ENCODE data around the gene OOEP. TPM values are rescaled to one million over a fixed set of nuclear protein-coding genes. Genes with fewer than 3 reads are reported as not detected.

The OOEP gene
- total and polyA plus RNA-seq, 4 donors: 0.16 to 0.98 (median 0.37) TPM; not detected in 1

DNA sequence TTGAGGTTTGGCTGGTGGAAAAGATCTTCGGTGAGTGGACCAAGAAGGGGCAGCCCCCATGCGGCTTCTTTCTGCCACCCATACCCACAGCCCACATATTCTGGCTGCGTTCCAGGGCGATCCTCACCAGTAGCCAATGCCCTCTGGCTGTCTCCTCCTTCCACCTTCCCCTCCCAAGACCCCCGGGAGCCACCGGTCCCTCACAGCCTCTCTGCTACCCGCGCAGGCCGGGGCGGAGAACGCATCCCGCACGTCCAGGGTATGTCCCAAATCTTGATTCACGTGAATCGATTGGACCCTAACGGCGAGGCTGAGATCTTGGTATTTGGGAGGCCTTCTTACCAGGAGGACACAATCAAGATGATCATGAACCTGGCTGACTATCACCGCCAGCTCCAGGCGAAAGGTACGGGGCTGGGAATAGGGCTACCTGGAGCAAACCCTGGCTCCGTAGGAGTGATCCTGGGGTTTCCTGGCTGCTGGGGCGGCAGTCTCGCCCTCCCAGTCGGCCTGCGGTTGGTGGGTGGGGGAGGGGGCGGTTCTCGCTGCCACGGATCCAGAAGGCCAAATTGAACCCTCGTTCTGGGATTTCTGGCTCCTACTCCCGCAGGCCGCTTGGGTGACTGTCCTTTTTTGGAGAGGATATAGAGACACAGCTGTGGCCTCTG lies 6.7 kb downstream of the OOEP start:
- WGBS, 2 donors: 92 to 96% methylated on average over 29 to 31 of the region's 31 CpGs
- Histone ChIP-seq H3K9me3 (ENCODE audit: control insufficient read depth in 4 of 4, insufficient read depth in 3 of 4, low read length in 3 of 4) (no peaks in the 10 kb centered on the region), H3K27ac (ENCODE audit: low read depth in 1 of 2, low read length in 1 of 2) (no peak overlapping the region), H3K9ac (ENCODE audit: insufficient read depth in 1 of 2, low read length in 2 of 2) (no peak overlapping the region), H3K4me1 (ENCODE audit: control insufficient read depth in 5 of 5, insufficient read depth in 5 of 5, low read length in 5 of 5) (no peaks in the 10 kb centered on the region), H3K27me3 (ENCODE audit: control insufficient read depth in 3 of 3, insufficient read depth in 3 of 3, low read length in 2 of 3) (no peaks in the 10 kb centered on the region), H3K36me3 (ENCODE audit: control insufficient read depth in 4 of 4, insufficient read depth in 4 of 4, low read length in 4 of 4) (no peaks in the 10 kb centered on the region), H3K4me3 (no peak overlapping the region)
- TF ChIP-seq, protein P1, sequence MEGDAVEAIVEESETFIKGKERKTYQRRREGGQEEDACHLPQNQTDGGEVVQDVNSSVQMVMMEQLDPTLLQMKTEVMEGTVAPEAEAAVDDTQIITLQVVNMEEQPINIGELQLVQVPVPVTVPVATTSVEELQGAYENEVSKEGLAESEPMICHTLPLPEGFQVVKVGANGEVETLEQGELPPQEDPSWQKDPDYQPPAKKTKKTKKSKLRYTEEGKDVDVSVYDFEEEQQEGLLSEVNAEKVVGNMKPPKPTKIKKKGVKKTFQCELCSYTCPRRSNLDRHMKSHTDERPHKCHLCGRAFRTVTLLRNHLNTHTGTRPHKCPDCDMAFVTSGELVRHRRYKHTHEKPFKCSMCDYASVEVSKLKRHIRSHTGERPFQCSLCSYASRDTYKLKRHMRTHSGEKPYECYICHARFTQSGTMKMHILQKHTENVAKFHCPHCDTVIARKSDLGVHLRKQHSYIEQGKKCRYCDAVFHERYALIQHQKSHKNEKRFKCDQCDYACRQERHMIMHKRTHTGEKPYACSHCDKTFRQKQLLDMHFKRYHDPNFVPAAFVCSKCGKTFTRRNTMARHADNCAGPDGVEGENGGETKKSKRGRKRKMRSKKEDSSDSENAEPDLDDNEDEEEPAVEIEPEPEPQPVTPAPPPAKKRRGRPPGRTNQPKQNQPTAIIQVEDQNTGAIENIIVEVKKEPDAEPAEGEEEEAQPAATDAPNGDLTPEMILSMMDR (IDR thresholded peaks at IDR 0.05; ENCODE audit: control extremely low read depth, extremely low read depth): no peak
- ATAC-seq (ENCODE audit: insufficient read depth, low FRiP score): no peak
- no peak for DNase-seq

DNA sequence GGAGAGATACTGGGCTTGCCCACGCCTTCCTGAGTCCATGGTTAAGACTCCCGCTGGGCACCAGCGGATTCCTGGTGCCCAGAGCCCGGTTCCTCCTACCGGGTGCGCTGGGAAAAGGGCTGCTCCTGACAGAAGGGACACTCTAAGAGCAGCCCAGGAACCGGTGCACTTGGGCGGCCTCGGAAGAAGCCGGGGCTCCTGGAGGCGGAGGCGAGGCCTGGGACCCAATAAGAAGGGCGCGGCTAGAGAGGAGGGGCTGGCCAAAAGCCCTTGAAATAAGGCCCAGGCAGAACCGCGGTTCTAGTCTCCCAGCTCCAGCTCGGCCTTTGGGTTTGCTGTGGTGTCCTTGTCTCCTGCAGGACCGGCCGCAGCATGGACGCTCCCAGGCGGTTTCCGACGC lies 7.3 kb downstream of the OOEP start, which contains the start of gene KHDC3L:
KHDC3L (plus strand) TSS at position 301 of the 400 bp plus-strand sequence; CDS start at position 373, 72 bp downstream.
- DNase-seq: no peak
- H3K4me3 ChIP-seq: no peak within 1 kb of the TSS
- H3K27ac ChIP-seq (ENCODE audit: low read depth in 1 of 2, low read length in 1 of 2): no peak within 1 kb of the TSS
- TF ChIP-seq, protein P1 (IDR thresholded peaks at IDR 0.05; ENCODE audit: control extremely low read depth, extremely low read depth): no peak
- 83 to 94% methylated on average over 23 of the region's 23 CpGs for WGBS, 2 donors
- no peak within 1 kb of the TSS for H3K9ac ChIP-seq (ENCODE audit: insufficient read depth in 1 of 2, low read length in 2 of 2)
- no peak for ATAC-seq (ENCODE audit: insufficient read depth, low FRiP score)
- H3K36me3 ChIP-seq (ENCODE audit: control insufficient read depth in 4 of 4, insufficient read depth in 4 of 4, low read length in 4 of 4): no peaks in the 10 kb centered on the region
- no peaks in the 10 kb centered on the region for H3K27me3 ChIP-seq (ENCODE audit: control insufficient read depth in 3 of 3, insufficient read depth in 3 of 3, low read length in 2 of 3)
- no peaks in the 10 kb centered on the region for H3K9me3 ChIP-seq (ENCODE audit: control insufficient read depth in 4 of 4, insufficient read depth in 3 of 4, low read length in 3 of 4)
- no peaks in the 10 kb centered on the region for H3K4me1 ChIP-seq (ENCODE audit: control insufficient read depth in 5 of 5, insufficient read depth in 5 of 5, low read length in 5 of 5)

DNA sequence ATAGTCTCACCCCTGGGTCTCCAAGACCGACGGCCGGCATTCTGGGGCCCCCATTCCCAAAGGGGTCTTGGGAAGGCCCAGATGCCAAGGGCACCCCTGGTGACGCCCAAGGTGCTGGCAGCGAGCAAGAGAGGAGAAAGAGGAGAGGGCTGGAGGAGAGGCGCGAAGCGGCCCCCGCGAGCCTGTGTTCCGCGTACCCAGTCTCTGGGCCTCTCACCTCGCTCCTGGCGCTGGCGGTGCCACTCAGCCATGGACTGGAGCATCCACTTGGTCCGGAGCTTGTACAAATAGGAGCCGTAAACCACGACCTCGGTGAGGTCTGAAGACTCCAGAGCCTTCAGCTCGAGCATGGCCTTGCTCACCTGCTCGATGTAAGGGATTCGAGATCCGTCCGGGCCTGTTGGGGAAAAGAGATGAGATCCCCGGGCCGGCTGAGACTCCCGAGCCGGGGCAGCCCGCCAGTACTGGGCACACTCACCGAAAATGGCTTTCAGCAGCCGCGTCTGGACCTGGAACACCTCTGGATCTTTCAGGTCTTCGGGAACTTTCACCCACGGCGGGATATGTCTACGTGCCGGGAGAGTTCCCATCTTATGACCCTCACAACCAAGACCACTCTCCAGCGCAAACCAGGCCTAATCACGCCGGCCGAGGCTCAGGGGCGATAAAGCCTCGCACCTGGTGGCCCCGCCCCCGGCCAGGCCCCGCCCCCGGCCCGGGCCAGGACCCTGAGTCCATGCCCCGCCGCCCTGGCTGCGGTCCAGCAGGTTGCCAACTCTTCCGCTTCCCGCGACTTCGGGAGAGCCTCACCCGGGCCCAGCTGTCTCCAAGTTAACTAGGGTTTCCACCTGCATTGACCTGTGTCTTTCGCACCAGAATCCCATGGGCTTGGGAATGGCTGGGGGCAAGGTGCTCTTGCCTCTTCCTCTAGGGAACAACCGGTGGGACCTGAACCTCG lies 15.8 kb downstream of the OOEP start, which contains the start of gene DPPA5:
DPPA5 (minus strand) TSS at position 641 of the 958 bp plus-strand sequence; CDS start at position 590, 51 bp downstream.
- DNase-seq: no peak
- no peak for ATAC-seq (ENCODE audit: insufficient read depth, low FRiP score)
- Histone ChIP-seq H3K9ac (ENCODE audit: insufficient read depth in 1 of 2, low read length in 2 of 2) (no peak within 1 kb of the TSS), H3K36me3 (ENCODE audit: control insufficient read depth in 4 of 4, insufficient read depth in 4 of 4, low read length in 4 of 4) (no peaks in the 10 kb centered on the region), H3K4me3 (no peak within 1 kb of the TSS), H3K27me3 (ENCODE audit: control insufficient read depth in 3 of 3, insufficient read depth in 3 of 3, low read length in 2 of 3) (peaks cover 0 to 6% (median 0%) of the 10 kb centered on the region in 3 donors), H3K27ac (ENCODE audit: low read depth in 1 of 2, low read length in 1 of 2) (no peak within 1 kb of the TSS), H3K4me1 (ENCODE audit: control insufficient read depth in 5 of 5, insufficient read depth in 5 of 5, low read length in 5 of 5) (no peaks in the 10 kb centered on the region), H3K9me3 (ENCODE audit: control insufficient read depth in 4 of 4, insufficient read depth in 3 of 4, low read length in 3 of 4) (no peaks in the 10 kb centered on the region)
- TF ChIP-seq, protein P1 (IDR thresholded peaks at IDR 0.05; ENCODE audit: control extremely low read depth, extremely low read depth): no peak
- 87 to 94% methylated on average over 53 to 59 of the region's 59 CpGs for WGBS, 2 donors

Measured in lung (tissue), 12 donors.